WI38 (cell line): ENCODE results near the gene DPP10.
"Not testable (repeated sequence)": the region's sequence is repeated elsewhere in the genome, so short reads cannot be mapped to it uniquely, and the experiment has no call there.

Source experiments
- H3K4me3 ChIP-seq: 2 replicates; pipeline ENCODE4 v1.5.1; 2011; ENCODE audit warnings: low read depth, mild to moderate bottlenecking, control low read depth, low read length
- TF ChIP-seq, protein P1 (sequence below): IDR thresholded peaks from 2 replicates; pipeline ENCODE4 v1.5.1; 2012; ENCODE audit warnings: low read depth, mild to moderate bottlenecking, control low read depth, low read length

The DPP10 gene

DNA sequence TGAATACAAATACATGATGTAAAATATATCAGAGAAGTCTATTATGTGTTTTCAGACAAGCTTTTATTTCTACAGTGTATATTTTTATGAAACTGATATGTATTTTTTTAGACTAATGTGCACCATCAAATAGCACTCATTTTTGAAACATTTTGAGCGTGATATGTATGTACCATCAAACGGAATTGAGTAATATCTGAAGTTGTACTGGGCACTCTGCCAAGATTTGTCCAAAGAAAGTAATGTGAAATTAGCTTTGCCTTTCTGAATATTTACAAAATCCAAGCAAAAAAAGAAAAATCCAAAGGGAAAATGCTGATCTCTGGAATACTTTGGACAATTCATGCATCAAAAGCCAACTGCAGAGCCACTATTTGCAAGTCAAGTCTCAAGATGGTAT is 972.0 kb downstream of the DPP10 start:
- TF ChIP-seq, protein P1, sequence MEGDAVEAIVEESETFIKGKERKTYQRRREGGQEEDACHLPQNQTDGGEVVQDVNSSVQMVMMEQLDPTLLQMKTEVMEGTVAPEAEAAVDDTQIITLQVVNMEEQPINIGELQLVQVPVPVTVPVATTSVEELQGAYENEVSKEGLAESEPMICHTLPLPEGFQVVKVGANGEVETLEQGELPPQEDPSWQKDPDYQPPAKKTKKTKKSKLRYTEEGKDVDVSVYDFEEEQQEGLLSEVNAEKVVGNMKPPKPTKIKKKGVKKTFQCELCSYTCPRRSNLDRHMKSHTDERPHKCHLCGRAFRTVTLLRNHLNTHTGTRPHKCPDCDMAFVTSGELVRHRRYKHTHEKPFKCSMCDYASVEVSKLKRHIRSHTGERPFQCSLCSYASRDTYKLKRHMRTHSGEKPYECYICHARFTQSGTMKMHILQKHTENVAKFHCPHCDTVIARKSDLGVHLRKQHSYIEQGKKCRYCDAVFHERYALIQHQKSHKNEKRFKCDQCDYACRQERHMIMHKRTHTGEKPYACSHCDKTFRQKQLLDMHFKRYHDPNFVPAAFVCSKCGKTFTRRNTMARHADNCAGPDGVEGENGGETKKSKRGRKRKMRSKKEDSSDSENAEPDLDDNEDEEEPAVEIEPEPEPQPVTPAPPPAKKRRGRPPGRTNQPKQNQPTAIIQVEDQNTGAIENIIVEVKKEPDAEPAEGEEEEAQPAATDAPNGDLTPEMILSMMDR = no peak
- no peak overlapping the region for H3K4me3 ChIP-seq

DNA sequence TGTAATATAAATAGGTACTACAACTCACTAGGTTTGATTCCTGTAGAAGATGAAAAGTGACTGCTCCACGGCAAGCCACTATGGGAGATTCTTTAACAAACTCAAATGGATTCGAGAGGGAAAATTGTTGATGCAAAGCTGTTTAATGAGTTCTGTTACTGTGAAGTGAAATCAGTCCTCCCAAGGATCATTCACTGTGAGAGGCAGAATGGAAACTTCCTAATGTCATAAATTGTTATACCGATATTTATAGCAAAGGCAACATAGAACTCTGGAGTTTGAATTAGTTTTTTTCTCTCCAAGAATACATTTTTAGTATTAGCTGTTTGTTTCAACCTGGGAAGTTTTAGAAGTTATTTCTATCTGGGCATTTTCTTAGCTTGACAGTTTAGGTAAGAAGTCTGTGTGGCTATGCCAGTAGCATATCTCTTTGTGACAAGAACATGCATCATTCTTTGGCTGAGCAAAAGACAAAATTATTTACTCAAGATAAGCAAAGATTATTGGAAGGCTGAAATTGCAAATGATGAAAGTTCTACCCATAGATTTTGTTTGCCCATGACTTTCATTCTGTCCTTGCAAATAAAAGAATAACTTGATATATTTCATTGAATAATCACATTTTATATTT is 979.7 kb downstream of the DPP10 start:
- no peak overlapping the region for H3K4me3 ChIP-seq
- TF ChIP-seq, protein P1 = no peak

DNA sequence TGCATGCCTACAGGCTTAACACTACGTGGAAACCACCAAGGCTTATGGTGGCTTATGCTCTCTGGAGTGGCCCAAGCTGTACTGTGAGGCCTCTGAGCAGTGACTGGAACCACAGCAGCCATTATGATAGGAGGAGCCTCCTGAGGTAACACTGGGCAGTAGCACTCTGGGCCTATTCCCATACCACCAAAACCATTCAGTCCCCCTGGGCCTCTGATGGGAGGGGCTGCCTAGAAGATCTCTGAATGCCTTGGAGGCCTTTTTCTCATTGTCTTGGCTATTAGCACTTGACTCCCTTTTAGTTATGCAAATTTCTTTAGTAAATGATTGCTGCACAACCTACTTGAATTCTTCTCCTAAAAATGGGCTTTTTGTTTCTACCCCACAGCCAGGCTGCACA is 985.0 kb downstream of the DPP10 start:
- no peak overlapping the region for H3K4me3 ChIP-seq
- TF ChIP-seq, protein P1 = no peak

DNA sequence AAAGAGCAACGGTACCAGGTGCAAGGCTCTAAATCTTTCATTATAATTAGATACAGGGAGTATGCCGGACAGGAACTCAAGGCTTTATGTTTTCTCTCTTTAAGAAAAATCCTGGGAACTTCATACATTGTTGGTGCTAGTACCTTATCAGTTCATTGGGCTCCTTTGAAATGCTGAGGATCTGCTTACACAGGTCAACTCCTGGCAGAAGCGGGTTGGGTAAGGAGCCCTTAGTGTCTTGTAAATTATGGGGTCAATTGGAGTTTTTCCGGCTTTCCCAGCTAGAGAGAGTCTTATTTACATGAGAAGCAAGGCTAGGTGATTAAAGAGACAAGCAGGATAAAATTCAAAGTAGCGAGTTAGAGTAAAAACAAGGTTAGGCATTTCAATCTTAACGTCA is 998.3 kb downstream of the DPP10 start:
- not testable (repeated sequence) for H3K4me3 ChIP-seq

DNA sequence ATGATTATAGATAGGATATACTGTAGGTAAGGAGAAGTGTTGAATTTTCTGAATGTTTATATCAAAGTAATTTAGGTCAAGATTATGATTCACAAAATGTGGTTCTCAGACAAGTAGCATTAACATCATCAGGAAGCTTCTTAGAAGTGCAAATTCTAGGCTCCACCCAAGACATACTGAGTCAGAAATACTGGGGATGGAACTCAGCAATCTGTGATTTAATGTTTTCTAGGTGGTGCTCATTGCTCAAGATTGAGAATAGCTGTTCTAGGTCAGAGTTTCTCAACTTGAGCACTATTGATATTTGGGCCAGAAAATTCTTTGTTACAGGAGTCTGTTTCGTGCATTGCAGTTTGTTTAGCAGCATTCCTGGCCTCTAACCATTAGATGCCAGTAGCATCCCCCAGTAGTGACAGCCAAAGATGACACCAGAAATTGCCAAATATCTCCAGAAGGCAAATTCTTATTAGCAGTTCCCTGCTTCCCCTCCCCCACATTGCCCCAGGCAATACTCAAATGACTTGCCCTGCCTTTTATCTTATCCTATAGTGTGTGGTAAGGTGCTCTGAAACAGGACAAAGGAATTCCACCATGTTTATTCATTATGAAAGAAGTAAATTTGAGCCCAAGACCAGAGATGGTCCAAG is 1001.2 kb downstream of the DPP10 start:
- TF ChIP-seq, protein P1 = no peak
- no peak overlapping the region for H3K4me3 ChIP-seq

DNA sequence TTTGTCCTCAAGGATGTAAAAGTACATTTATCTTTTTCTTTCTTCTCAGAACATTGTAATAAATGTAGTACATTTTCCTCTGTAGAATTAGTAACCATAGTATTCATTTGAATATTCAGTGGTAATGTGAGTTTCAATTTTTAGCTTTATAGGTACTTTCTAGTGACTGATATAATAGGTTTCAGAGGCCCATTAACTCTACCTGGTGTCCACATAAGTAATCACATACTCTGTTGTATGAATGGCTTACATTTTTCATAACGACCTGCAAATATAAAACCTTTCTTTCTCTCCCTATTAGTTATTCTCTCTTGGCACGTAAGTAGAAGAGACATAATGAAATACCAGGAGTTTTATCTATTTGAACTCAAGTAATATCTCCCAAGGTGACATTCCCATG is 1017.6 kb downstream of the DPP10 start:
- TF ChIP-seq, protein P1 = no peak
- H3K4me3 ChIP-seq = no peak overlapping the region

DNA sequence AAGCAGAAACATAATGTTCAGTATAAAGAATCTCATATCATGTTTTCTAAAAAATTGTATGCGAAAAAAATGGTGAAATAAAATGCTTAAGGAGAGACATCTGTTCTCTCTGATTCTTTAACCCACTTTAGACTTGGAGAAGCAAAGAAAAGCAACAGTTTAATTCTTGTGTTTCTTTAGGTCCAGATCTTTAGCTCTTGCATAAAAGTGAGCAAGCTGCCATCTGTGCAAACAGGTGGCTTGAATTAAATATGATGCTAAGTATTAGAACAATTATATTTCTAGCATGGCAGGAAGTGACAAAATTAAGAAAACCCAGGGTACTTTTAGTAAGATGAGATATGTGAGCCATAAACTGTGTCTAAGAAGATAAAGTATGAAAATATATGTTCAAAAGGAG is 1038.3 kb downstream of the DPP10 start:
- TF ChIP-seq, protein P1 = no peak
- no peak overlapping the region for H3K4me3 ChIP-seq

DNA sequence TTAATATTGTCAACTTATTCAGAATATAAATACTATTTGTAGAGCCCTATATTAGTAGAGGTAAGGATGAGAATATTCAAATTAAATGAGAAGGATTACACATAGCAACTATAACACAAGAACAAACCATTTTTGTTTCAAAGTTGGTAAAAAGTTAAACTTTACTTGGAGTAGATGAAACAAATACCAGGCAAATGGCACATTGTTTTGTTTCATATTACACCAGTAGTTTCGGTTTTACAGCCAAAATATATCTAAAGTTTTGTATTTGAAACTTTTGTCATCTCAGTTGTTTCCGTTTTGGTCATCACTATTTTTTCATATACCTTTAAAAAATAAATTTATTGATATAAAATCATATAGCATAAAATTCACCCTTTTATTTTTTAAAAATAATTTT is 1039.4 kb downstream of the DPP10 start:
- TF ChIP-seq, protein P1 = no peak
- no peak overlapping the region for H3K4me3 ChIP-seq
